Subcutaneous preadipocyte (primary cell): Measurements from ENCODE around the gene EID2. TPM values are rescaled to one million over a fixed set of nuclear protein-coding genes. Genes with fewer than 3 reads are reported as not detected.

Experiments used
- small RNA-seq: library from RNA; depleted of rRNA; stranded (forward); fragments of <200 nt; gene quantifications from one replicate; pipeline ENCODE3, GENCODE V24; 2012
- total RNA-seq: library from RNA; depleted of rRNA; stranded (reverse); fragments of >200 nt; gene quantifications from 2 replicates; pipeline ENCODE4 v1.2.3, GENCODE V29; 2012

Gene EID2
- total RNA-seq = 5.9 and 8.6 TPM in 2 replicates

GRCh38 chr19:39539518-39540332, at the start of gene EID2:
Gene EID2, minus strand, starts transcription at chr19:39540161. Its CDS starts 82 bp downstream, at chr19:39540079.

DNA sequence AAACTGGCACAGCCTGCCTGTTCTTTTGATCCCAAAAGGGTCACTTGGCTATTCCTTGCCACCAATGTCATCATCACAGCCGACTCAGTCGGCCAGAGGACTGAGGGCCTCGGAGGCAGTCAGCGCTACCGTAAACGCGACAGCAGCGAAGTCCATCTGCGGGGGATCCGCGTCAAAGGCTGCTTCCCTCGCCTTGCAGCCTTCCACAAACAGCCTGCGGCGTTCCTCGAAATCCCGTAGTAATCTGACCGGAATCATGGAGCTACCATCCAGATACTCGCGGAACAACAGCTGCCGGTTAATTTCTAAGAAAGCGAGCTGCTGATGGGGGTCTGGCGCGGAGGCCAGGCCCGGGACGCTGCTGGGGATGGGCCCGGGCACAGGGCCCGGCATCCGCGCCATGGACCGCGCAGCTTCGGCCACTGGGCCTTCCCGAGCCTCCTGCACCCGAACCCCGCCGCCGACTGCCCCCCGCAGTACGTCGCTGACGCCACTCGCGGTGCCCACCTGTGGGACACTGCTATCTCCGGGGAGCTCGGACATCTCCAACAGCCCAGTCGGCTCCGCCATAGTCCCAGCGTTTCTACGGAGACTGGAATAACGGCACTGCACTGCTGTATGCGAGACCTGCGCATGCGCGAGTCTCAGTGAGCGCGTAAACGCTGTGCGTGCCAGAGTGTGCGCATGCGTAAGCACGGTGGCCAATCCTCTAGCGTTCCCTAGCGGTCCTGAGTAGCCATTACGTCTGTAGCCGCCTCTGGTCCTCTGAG, 7.5 kb downstream of the EID2 start, which contains the start of gene EID2B:
EID2B (minus strand) TSS at position 620 of the 770 bp plus-strand sequence; CDS start at position 570, 50 bp downstream.

GRCh38 chr19:39514840-39515550, 25.0 kb downstream of the EID2 start, which contains the start of gene SELENOV:
Gene SELENOV, plus strand, starts transcription at chr19:39515139. Its CDS starts 74 bp downstream, at chr19:39515213.

DNA sequence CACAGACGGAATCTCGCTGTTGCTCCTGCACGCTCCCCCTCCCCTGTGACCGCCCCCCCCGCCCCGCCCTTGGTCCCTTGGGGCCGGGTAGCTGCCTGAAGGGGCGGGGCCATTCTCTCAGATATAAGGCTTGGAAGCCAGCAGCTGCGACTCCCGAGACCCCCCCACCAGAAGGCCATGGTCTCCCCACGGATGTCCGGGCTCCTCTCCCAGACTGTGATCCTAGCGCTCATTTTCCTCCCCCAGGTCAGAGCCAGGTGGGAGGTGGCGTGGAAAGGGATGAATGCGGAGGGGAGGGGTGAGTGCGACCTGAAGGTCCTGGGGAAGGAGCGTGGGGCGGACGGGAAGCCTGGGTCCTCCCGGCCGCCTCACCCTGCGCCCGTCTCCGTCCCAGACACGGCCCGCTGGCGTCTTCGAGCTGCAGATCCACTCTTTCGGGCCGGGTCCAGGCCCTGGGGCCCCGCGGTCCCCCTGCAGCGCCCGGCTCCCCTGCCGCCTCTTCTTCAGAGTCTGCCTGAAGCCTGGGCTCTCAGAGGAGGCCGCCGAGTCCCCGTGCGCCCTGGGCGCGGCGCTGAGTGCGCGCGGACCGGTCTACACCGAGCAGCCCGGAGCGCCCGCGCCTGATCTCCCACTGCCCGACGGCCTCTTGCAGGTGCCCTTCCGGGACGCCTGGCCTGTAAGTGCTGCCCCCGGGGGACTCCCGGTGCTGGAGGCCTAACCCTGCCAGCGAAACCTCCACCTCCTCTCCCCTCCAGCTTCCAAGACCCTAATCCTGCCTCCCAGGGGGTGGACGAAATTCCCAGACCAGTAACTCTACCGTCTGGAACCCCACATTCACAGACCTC, 40.9 kb downstream of the EID2 start, which contains the start of gene DLL3:
DLL3 (plus strand) TSS at position 150 of the 845 bp plus-strand sequence; CDS start at position 178, 28 bp downstream.

Small RNA genes within 50 kb of the gene (small RNA-seq; reads per million reads assigned to genes)
- not detected for gene RPS29P24

Other genes starting within 250 kb of the EID2 start
- not detected in 2 replicates for gene IFNL1, start 243.8 kb downstream of the EID2 start, total RNA-seq
- under 0.01 and 0.20 TPM in 2 replicates for gene LRFN1, start 219.3 kb downstream of the EID2 start, total RNA-seq
- gene GMFG, start 204.1 kb downstream of the EID2 start, total RNA-seq = 0.39 TPM in 1 of 2 replicates, not detected in the other
- gene SAMD4B, start 197.7 kb downstream of the EID2 start, total RNA-seq = 85.2 and 94.0 TPM in 2 replicates
- gene PAF1, start 149.1 kb downstream of the EID2 start, total RNA-seq = 28.7 and 29.8 TPM in 2 replicates
- 17.3 and 19.4 TPM in 2 replicates for gene MED29, start 148.8 kb downstream of the EID2 start, total RNA-seq
- 11.1 and 16.9 TPM in 2 replicates for gene ZFP36, start 133.3 kb downstream of the EID2 start, total RNA-seq
- 9.2 and 15.4 TPM in 2 replicates for gene PLEKHG2, start 127.5 kb downstream of the EID2 start, total RNA-seq
- 40.3 and 64.3 TPM in 2 replicates for gene RPS16, start 104.2 kb downstream of the EID2 start, total RNA-seq
- gene SUPT5H, start 94.6 kb downstream of the EID2 start, total RNA-seq = 70.5 and 74.1 TPM in 2 replicates
- 58.1 and 58.4 TPM in 2 replicates for gene TIMM50, start 59.3 kb downstream of the EID2 start, total RNA-seq
- 0.37 and 0.39 TPM in 2 replicates for gene DLL3, start 41.2 kb downstream of the EID2 start, total RNA-seq
- not detected in 2 replicates for gene SELENOV, start 25.0 kb downstream of the EID2 start, total RNA-seq
- gene EID2B, start 7.3 kb downstream of the EID2 start, total RNA-seq = 3.9 and 4.8 TPM in 2 replicates
- not detected in 2 replicates for gene LGALS13, start 62.4 kb upstream of the EID2 start, total RNA-seq
- gene LGALS16, start 115.8 kb upstream of the EID2 start, total RNA-seq = not detected in 2 replicates
- gene LGALS14, start 164.3 kb upstream of the EID2 start, total RNA-seq = not detected in 2 replicates
- not detected in 2 replicates for gene CLC, start 197.9 kb upstream of the EID2 start, total RNA-seq
- gene LEUTX, start 238.7 kb upstream of the EID2 start, total RNA-seq = not detected in 2 replicates